Measurements from ENCODE around the gene TRIM47.

Gene TRIM47

DNA sequence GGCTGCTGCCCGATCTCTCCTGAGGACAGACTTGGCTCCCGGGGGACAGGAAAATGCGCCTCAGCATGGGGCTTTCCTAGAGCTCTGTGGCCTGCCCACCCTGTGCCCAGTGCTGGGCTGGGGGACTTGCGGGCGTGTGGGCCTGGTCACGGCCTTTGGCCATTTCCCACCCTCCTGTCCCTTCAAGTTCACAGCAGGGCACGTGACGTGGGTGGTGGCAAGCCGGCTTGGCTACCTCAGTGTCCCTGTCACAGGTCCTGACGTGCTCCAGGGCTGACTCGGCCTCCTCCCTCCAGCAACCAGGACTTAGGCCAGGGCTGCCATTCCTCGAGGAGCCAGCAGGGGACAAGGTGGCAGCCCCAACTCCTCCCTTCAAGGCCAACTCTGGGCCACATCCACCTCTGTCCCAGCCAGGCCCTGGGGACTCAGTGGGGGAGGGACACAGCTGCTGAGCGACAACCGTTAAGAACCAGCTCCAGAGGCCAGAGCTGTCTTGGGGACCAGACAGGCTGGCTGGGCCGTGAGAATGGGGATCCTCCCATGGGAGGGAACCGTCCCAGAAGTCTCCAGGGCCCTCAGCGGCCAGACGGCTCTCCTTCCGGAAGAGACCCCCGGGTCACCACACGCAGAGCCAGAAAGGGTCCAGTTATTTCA is 33.2 kb downstream of the TRIM47 start:
- DNase-seq: peak in 1 of 2 donors; percentile 64

DNA sequence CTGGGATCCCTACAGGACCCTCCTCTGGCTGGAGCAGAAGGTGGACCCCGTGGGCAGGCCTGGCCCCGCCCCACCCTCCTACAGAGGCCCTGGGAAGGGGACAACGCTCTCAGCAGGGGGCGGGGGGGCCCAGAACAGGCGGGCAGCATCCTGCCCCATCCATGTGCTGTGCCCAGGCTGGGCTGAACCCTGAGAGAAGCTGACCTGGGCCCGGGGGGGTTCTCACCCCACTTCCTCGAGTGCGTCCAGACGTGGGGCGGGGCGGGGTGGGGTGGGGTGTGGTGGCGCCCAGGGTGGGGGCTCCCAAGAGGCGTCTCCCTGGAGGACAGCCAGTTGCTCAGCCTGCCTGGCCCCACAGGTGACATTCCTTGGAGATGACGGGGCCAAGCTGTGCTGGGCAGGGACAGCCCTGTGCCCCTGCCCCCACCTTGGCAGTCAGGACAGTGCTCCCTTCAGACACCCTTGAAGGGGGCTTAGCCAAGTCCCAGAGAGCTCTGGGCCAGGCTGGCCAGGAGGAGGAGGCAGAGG is 33.8 kb downstream of the TRIM47 start:
- no peak for DNase-seq

DNA sequence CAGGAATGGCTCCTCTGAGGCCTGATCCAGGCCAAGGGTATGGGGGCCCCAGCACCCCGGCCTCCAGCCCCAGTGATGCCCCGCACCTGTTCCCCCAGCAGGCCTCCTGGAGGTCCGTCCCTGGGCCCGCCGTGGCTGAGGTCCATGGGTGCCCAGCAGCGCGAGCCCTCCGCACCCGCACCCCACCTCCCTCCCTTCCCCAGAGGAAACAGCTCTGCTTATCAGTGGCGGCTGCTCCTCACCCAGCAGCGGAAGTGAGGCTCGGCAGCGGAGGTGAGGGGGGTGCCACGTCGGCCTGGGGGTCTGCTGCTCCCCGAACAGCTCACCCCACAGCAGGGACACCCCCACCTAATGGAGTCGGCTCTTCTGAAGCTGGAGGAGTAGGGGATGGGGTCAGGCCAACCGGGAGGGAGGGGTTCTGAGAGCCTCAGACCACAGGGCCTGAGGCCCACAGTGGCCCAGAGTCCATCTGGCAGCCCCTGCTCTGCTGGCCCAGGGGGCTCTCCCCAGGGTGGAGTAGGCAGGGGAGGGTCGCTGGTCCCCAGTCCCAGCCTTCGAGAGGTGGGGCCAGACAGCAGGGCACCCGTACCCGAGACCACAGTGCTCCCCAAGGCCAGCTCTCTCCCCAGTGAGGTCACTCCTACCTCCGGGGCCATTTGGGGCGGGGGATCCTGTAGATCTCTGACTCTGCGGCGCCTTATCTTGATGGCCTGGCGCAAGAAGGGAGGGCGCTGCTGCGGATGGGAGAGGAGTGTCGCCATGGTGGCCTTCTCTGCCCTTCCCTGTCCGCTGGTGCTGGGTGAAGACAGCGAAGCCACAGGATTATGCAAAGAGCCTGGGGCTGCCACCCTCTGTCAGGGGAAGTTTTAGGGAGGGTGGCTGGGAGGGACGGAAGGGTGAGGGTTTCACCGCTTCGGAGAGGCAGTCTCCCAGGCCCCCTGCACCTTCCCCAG is 34.5 kb downstream of the TRIM47 start, which contains the start of gene UNC13D:
Gene UNC13D (minus strand): TSS at position 828 of the 953 bp plus-strand sequence. CDS start 67 bp downstream, at position 761.
- no peak for DNase-seq

DNA sequence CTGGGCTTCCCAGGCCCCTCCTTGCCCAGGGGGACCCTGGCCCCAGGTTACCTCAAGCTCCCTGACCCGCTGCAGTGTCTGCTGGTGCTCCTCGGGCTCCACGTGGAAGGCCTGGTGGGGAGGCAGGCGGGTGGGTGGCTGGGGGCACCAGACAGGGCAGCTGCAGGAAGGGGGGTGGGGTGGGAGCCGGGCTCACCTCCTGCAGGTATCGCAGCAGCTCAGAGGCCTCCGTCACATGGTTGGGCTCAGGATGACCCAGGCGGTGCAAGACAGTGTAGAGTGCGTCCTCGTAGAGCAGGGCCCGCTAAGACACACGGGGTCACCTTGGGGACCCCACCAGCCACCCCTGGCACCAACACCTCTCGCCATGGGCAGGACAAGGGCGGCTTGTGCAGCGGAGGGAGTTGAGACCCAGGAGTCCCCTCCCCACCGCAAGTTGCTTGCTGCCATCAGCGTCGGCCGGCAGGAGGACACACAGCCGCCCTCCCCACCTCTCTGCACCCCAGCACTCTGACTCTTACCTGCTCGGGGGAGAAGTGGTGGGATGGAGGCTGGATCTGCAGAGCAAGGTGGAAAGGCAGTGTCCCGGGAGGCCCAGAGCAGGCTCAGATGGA is 35.3 kb downstream of the TRIM47 start:
- DNase-seq: no peak

DNA sequence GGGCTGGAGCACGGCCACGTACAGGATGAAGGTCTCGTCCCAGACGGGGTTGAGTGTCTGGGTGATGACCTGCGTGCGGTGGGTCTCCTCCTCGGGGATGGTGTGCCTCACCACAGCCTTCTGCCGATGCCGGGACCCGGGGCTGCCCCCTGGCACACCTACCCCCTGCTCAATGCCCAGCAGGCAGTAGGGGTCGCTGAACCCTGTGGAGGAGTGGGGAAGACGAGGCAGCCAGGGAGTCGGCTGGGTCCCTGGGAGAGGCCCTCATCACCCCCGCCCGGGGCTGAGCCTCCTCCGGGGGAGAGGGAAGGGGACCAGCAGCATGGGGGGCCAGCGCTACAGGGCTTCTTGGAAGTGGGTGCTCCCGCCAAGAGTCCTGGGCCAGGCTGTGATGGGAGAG is 36.0 kb downstream of the TRIM47 start:
- no peak for DNase-seq

DNA sequence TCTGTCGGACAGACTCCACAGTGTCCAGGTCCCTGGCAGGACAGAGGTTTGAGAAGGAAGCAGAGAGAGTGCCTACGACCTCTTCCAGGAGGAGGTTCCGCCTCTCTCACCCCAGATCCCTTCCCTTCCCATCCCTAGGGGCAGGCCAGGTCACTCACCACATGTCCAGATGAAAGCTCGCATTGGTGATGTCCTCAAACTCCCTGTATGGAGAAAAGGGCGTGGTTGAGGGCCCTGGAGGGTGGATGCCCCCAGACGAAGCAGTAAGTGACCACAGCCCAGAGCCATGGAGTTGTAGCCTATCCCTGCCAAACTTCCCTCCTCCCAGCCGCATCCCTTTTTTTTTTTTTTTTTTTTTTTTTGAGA is 37.6 kb downstream of the TRIM47 start:
- no peak for DNase-seq

DNA sequence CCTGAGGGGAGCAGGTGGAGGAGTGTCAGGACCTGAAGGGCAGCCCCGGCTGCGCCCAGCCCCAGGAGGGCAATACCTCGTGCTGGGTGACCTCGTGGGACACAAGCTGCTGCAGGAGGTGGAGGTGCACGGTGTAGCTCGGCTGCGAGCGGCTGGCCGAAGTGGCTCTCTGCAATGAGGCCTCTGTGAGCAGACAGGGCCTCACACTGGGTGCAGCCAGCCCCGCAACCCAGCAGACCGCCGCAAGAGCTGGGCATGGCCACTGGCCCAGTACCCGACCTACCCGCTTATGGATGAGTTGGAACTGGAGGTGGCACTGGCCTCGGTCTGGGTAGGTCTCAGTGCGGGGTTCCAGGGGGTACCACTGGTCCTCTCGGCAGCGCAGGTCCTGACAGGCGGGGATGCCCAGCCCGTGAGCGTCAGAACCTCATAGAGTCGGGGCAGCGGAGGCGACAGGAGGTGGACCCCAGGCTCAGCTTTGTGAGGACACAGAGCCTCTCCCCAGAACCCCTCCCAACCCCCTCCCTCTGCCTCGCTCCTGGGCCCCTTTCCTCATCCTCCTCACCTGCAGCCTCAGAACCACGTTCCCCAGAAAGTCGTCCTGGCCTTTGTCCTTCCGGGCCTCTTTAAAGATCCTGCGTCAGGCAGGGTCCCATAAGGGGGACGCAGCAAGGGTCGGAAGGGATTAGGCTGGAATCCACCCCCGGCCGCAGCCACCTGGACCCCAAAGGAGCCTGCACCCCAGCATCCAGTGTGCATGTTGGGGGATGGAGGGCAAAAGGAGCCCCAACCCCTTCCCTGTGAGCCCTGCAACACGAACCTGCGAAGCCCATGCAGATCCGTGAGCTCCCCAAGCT is 38.2 kb downstream of the TRIM47 start:
- DNase-seq: no peak

DNA sequence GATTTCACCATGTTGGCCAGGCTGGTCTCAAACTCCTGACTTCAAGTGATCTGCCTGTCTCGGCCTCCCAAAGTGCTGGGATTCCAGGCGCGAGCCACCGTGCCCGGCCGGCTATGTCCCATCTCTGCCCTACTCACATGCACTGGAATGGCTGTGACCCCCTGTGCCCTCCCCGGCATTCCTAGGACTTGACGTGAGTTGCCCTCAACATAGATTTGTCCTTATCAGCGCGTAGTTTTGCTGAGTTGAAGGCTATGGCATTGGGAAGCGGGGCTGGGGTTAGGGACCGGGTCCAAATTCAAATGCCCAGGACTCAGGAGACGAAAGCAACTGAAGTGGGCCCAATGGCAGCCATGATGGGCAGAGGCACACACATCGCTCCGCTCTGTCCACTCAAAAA is 40.0 kb downstream of the TRIM47 start:
- DNase-seq: no peak

DNA sequence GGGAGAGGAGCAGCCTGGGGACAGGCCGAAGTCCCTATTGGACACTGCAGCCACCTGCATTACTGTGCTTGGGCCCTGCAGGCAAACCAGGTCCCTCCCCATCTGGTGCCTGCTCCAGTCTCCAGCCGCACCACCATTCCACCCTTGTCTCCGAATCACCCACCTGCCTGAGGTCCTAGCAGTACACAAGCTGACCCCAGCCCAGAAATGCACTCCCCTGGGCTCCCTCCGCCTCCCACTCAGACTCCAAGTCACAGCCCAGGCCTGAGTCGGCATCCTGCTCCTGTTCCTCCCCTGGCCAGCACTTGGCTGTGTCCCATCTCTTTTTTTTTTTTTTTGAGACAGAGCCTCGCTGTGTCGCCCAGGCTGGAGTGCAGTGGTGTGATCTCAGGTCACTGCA is 40.5 kb downstream of the TRIM47 start:
- DNase-seq: no peak

DNA sequence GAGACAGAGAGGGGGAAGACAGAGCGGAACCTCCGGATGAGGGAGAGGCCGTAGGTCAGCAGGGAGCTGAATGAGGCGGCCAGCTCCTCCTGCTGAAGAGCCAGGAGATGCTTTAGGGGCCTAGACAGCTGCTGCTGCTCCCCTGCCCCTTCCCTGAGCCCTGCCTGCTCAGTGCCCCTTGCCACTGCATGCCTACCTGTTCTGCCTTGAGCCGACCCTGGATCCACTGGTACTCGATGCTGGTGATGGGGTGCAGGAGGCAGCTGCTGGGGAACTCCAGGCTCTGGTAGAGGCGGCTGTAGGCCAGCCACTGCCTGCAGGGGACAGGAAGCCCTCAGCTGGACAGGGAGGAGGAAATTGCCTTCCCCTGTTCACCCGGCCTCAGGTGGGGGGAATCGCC is 41.8 kb downstream of the TRIM47 start:
- no peak for DNase-seq

DNA sequence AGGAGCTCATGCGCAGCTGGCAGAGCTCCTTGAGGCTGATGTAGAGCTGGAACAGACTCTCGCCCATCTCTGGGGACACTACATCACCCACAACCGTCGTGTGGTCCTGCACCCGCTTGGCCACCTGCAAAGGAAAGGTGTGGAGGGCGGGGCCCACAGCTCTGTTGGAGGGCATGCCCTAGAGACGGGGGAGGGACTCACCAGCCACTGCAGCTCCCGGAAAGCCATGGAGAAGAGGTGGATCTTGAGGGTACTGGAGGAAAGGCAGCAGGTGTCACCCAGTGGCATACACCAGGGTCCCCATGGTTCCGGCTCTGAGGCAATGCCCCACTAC is 42.8 kb downstream of the TRIM47 start:
- no peak for DNase-seq

DNA sequence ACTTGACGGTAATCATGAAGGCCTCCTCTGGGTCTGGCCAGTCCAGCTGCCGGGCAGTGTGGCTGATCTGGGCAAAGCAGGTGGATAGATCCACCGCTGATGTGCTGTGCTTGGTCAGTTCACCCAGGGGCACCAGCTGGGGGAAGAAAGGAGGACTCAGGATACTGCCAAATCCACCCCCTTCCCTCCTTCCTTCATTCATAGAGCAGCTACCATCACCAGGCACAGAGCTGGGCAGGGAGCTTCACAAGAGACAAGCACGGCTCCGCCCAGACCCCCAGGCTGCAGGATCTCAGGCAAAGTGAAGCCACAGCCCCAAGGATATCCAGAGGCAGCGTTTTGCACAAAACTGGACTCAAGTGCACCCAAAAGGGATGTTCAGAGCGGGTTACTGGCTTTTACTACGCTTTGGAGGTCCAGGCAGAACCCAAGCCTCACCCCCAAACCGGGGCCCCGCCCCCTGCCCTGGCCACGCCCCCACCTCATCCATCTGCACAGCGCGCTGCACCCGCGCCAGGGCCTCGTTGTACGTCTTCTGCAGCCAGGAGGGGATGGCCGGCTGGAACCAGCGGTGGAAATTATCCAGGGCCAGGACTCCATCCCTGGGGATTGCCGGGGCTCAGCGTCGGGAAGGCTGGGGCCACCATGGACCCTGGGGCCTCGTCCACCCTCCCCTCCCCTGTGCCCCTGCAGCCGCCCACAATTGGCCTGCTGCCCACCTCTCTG is 43.3 kb downstream of the TRIM47 start:
- DNase-seq: no peak

DNA sequence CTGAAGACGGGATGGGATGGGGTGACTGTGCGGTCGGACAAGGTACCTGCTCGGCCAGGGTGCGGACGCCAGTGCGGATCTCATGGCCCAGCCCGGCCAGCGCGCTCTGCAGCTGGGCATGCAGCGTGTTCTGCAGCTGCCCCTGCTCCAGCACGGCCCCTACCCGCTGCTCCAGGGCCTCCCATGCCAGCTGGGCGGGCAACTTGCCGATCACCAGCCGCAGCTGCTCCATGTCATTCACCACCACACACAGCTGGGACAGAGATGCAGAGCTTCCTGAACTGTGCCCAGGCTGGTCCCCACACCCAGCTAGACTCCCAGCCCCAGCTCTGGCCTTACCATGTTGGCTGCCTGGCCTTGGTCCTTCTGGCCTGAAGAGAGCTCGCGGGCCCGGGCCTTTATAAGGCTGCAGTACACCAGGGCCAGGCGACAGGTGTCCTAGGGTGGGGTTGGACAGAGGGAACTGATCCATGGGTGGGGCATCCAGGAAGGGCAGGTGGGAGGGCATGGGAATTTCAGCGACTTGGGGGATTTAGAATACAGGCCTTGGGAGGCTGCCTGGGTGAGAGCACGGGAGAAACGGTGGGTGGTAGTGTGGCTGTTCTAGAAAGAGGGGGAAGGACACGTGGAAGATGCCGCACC is 44.0 kb downstream of the TRIM47 start:
- DNase-seq: peak in 1 of 2 donors; percentile 61

DNA sequence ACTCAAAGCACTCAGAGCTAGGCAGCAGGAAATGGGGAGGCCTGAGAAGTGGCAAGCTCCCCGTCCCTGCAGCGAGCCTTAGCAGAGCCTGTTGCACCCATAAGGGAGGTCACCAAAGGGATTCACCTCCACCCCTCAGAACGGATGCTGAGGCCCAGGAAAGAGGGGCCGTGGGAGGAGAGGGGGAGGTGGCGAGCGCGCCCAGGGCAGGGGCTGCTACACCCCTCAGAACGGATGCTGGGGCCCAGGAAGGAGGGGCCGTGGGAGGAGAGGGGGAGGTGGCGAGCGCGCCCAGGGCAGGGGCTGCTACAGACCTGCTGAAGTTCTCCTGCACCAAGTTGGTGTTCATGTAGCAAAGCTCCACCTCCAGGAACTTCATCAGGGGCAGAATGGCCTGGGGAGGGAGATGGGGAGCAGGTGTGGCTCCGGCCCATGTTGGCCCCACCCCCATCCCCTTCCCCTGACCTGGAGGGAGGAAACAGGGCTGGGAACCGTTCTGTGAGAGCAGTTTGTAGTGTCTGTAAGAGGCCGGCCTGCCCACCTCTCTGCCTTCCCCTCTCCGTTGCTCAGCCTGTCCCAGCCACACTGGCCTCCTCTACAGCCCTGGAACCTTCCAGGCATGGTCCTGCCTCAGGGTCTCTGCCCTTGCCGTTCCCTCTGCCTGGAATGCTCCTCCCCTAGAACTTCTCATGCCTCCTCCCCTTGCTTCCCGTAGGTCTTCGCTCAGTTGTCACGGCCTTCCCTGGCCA is 45.6 kb downstream of the TRIM47 start:
- DNase-seq: no peak

DNA sequence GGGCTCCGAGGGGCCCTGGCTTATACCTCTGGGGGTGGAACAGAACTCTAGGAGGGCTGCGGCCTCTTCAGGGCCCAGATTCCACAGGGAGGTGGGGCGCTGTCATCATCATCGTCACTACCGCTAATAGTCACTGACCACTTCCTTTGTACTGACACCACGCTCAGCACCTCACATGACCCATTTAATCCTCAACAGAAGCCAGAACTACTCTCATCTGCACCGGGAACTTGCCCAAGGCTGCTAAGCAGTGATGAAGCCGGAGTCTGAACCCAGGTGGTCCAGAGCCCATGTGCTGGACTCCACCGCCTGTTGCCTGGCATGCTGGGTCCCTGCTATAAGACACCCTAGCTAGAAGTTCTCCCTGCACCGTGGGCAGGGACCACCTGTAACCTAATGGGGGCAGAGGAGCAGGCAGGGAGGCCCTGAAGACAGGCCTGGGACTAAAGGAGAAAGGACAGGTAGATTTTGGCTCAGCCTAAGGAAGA is 46.2 kb downstream of the TRIM47 start:
- DNase-seq: no peak

DNA sequence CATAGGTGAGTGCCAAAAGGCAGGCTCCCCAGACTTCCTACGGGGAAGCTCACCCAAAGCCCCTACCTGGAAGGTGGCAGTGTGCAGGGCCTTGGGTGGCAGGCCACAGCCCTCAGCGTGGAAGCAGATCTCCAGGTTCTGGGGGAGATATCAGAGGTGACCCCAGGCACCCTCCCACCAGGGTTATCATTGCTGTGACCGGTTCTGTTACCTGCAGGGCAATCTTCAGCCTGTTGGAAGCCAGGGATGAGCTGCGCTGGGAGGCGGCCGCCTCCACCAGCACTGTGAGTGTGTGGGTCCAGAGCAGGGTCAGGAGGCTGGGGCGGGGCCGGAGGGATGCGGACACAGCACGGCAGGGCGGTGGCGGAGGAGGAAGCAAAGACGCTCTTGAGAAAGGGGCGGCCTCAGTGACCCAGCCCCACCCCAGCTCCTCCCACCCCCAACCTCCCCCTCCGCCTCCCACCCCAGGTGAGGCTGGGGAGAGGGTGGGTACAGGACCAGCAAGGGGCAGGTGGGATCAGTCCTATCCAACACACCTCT is 47.3 kb downstream of the TRIM47 start:
- no peak for DNase-seq

DNA sequence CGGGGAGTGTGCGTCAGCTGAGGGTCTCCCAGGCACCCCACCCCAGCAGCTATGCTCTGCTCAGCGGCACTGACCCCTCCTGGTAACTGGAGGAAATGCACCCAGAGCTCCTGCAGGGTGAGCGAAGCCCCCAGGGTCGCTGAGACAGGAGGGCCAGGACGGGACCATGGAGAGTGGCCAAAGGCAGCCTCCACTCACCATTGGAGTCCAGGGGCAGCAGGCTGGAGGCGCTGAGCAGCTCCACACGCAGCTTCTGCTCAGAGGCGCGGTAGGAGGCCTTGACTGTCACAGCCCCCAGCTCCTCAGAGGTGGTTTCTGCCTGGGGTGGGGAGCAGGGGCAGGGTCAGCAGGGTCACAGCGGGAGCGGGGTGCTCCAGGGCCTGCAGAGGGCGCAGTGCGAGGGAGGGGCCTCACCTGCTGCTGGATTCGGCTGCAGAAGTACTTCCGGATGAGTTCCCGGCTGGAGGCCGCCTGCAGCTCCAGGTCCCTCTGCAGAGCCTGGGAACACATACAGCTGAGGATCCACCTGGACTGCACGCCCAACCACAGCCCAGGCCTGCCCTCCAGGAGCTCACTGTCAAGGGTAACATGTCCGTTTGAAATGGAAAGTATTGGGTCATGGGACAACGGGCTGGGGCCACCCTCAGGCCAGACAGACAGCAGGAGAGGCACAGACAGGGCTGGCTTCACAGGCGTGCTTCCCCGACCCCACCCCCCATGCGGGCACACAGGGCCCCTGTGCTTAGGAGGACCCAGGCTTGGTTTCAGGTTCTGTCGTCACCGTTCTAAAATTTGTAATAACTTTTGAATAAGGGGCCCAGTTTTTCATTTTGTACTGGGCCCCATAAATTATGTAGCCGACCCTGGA is 48.0 kb downstream of the TRIM47 start:
- no peak for DNase-seq

DNA sequence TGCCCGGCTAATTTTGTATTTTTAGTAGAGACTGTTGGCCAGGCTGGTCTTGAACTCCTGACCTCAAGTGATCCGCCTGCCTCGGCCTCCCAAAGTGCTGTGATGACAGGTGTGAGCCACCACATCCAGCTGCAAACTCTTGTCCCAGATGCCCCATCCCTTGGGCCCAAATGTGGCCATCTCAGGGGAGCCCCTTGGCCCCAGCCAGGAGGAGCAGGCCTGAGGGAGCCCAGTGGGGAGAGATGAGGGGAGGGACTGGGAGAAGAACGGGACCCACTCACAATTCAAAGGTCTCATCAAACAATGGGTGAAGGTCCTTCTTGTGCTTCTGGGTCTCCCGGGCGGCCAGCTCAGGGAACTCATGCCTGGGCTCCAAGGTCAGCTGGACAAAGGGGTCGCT is 48.6 kb downstream of the TRIM47 start:
- no peak for DNase-seq

DNA sequence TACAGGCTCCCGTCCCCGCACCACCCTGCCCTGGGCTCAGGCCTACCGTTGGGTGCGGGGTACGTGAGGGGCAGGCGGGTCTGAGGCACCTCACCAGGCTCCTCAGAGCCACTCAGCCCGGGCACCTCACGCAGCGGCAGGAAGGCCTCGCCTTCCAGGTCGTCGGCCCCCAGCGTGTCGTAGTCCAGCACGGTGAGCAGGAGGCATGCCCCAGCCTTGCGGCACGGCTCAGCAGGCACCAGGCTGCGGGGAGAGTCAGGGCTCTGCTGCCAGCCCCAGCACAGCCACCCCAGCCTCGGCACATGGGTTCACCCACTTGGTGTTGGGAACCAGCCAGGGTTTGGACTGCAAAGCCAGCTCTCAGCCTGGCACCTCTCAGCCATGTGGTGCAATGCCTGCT is 49.6 kb downstream of the TRIM47 start:
- no peak for DNase-seq

Data from hippocampal formation (tissue), 2 donors.